Hematopoietic multipotent progenitor cell (in vitro differentiated cells): ENCODE measurements around the gene TCF7. TPM values are rescaled to one million over a fixed set of nuclear protein-coding genes. Genes with fewer than 3 reads are reported as not detected.

Experiments
- DNase-seq, 3 donors: peaks; one replicate each; pipeline ENCODE4 v3.0.0-alpha.2; 2011 to 2015; ENCODE audit warnings: low read depth in 2 of 3, low spot score in 2 of 3
- small RNA-seq: library from RNA; depleted of rRNA; stranded (forward); fragments of <200 nt; gene quantifications from one replicate; pipeline ENCODE3, GENCODE V24; 2012
- total RNA-seq: library from RNA; depleted of rRNA; stranded (reverse); fragments of >200 nt; gene quantifications from one replicate; pipeline ENCODE4 v1.2.3, GENCODE V29; 2012

The TCF7 gene
- total RNA-seq, 1 donor = 0.81 TPM

GRCh38 chr5:134174841-134175839 lies 60.7 kb downstream of the TCF7 start:
- DNase-seq = no peak

- DNase-seq = no peak
These were observed 61.5 kb downstream of the TCF7 start for GRCh38 chr5:134175921-134176510.

- peak; percentile 88 to 90 (median 89) for DNase-seq
These were observed 62.3 kb downstream of the TCF7 start, which contains the start of gene SKP1 for GRCh38 chr5:134176511-134177368. SKP1 (minus strand) TSS chr5:134176950; CDS start chr5:134174022, 2,928 bp downstream.

- peak in 1 of 3 donors; percentile 29 for DNase-seq
These were observed 63.1 kb downstream of the TCF7 start for GRCh38 chr5:134177369-134178095.

GRCh38 chr5:134178096-134178419 lies 63.6 kb downstream of the TCF7 start:
- DNase-seq = no peak

- no peak for DNase-seq
These were observed 69.0 kb downstream of the TCF7 start for GRCh38 chr5:134183481-134183880.

GRCh38 chr5:134184155-134185135 lies 70.0 kb downstream of the TCF7 start:
- peak; percentile 59 to 79 (median 61) for DNase-seq

GRCh38 chr5:134188092-134188491 lies 73.6 kb downstream of the TCF7 start:
- DNase-seq = no peak

- DNase-seq = no peak
These were observed 74.5 kb downstream of the TCF7 start for GRCh38 chr5:134189031-134189430.

- DNase-seq = no peak
These were observed 81.2 kb downstream of the TCF7 start for GRCh38 chr5:134195666-134196065.

Small RNA genes lying within 50 kb of the gene (small RNA-seq; reads per million reads assigned to genes)
- gene AC008608.1 = not detected

Other genes starting within 250 kb of the TCF7 start
- 26.7 TPM for gene C5orf15, start 146.1 kb upstream of the TCF7 start, total RNA-seq
- 87.0 TPM for gene VDAC1, start 109.7 kb upstream of the TCF7 start, total RNA-seq
- gene SKP1, start 62.3 kb downstream of the TCF7 start, total RNA-seq = 40.7 TPM
- gene PPP2CA, start 111.4 kb downstream of the TCF7 start, total RNA-seq = 234 TPM